Measurements from ENCODE around the gene PSME3. TPM values are rescaled to one million over a fixed set of nuclear protein-coding genes. Genes with fewer than 3 reads are reported as not detected.

The PSME3 gene
- total and polyA plus RNA-seq, 2 of the 13 experiments (the other 11 are each of a cell fraction or from before 2014, with no cell fraction given): 66.3 to 135 TPM

DNA sequence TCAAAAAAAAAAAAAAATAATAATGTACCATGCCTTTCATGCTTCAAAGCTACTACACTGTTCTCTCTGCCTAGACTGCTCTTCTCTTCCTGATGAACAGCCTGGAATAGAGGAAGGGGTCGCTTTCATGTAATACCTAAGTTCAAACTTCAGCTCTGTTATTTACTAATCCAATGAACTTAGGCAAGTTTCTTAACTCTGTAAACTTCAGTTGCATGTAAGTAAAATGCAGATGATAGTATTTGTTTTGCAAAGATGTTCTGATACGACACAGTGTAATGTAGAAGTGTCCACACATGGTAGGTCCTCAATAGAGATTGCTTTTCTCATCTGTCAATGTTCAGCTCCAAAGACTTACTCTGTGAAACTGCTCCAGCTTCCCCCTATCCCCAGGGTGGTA, 41.2 kb upstream of the PSME3 start (continued):
- TF ChIP-seq PRMT3 (CRISPR knock-in tag; IDR thresholded peaks at IDR 0.05; ENCODE audit: borderline replicate concordance, low read depth) (no peak), ZBTB46 (CRISPR knock-in tag; IDR thresholded peaks at IDR 0.05; ENCODE audit: borderline replicate concordance) (no peak), ZNF564 (CRISPR knock-in tag; IDR thresholded peaks at IDR 0.05) (no peak), MAX (IDR thresholded peaks at IDR 0.05) (no peak), MYNN (CRISPR knock-in tag; IDR thresholded peaks at IDR 0.05; ENCODE audit: low read depth) (no peak), RFXAP (CRISPR knock-in tag; IDR thresholded peaks at IDR 0.05; ENCODE audit: borderline replicate concordance) (no peak), AGO1 (IDR thresholded peaks at IDR 0.05; ENCODE audit: low read depth, low read length, poor library complexity, severe bottlenecking) (no peak), ZMYM2 (CRISPR knock-in tag; IDR thresholded peaks at IDR 0.05) (no peak), HOMEZ (CRISPR knock-in tag; IDR thresholded peaks at IDR 0.05; ENCODE audit: low read depth) (peak; percentile 18; the same call in 1 of the 2 replicates), HMG20A (CRISPR knock-in tag; IDR thresholded peaks at IDR 0.05; ENCODE audit: borderline replicate concordance) (peak; percentile 44; the same call in 1 of the 2 replicates), PRDM10 (CRISPR knock-in tag; IDR thresholded peaks at IDR 0.05; ENCODE audit: low read depth) (no peak), ZBTB7A (CRISPR knock-in tag; IDR thresholded peaks at IDR 0.05) (peak; percentile 56; the same call in 1 of the 2 replicates), ZNF136 (CRISPR knock-in tag; IDR thresholded peaks at IDR 0.05; ENCODE audit: low read depth) (no peak), ZNF572 (CRISPR knock-in tag; IDR thresholded peaks at IDR 0.05) (no peak), RAD51 (IDR thresholded peaks at IDR 0.05; ENCODE audit: borderline replicate concordance) (no peak), CREM (IDR thresholded peaks at IDR 0.05) (peak; percentile 60; the same call in 1 of the 2 replicates), CREM (CRISPR knock-in tag; IDR thresholded peaks at IDR 0.05) (no peak), ZNF776 (CRISPR knock-in tag; IDR thresholded peaks at IDR 0.05) (no peak), ZNF7 (CRISPR knock-in tag; IDR thresholded peaks at IDR 0.05) (no peak), DNMT3B (CRISPR knock-in tag; conservative IDR thresholded peaks at IDR 0.05) (no peak), KAT8 (CRISPR knock-in tag; IDR thresholded peaks at IDR 0.05) (0 out of 2 replicates have a peak, but pooled peaks have one; percentile 13), GFI1 (CRISPR knock-in tag; IDR thresholded peaks at IDR 0.05; ENCODE audit: borderline replicate concordance) (no peak), HOXA5 (CRISPR knock-in tag; IDR thresholded peaks at IDR 0.05) (no peak)
- TF ChIP-seq, protein P1, sequence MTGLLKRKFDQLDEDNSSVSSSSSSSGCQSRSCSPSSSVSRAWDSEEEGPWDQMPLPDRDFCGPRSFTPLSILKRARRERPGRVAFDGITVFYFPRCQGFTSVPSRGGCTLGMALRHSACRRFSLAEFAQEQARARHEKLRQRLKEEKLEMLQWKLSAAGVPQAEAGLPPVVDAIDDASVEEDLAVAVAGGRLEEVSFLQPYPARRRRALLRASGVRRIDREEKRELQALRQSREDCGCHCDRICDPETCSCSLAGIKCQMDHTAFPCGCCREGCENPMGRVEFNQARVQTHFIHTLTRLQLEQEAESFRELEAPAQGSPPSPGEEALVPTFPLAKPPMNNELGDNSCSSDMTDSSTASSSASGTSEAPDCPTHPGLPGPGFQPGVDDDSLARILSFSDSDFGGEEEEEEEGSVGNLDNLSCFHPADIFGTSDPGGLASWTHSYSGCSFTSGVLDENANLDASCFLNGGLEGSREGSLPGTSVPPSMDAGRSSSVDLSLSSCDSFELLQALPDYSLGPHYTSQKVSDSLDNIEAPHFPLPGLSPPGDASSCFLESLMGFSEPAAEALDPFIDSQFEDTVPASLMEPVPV (CRISPR knock-in tag; IDR thresholded peaks at IDR 0.05): no peak

Data from HepG2 (cell line).